Measurements from ENCODE around the gene MYBBP1A.

The MYBBP1A gene

DNA sequence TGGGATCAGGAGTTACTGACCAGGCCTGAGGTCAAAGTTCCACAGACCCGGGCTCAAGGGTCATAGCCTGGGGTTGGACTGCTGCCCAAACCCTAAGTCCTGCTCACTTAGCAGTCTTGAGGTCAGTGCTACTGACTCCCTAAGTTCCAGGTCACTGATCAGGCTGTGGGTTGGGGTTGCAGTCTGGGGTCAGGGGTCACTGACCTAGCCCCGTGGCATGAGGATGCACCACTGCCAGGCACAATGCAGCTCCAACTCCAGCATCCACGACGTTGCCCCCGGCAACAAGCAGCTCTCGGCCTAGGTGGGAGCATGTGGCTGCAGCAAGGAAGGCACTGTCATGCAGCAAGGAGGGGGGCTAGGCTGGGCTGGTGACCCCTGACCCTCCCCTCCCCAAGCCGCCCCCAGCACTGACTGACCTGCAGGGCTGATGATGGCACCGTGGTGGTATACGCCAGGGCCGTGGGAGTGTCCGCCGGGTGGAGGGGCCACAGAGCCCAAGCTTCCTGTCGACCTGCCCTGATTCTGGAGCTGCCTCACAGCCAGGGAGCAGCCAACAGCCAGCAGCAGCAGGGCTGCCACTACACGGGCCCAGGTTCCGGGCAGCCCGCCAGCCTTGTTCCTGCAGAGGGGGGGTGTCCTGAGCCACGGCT is 4.1 kb upstream of the MYBBP1A start:
- Histone ChIP-seq H3K27ac (ENCODE audit: low read depth, low read length) (no peak overlapping the region), H3K4me3 (ENCODE audit: low read length) (no peak overlapping the region), H4K20me1 (ENCODE audit: control insufficient read depth, insufficient read depth, low read depth, low read length) (no peaks in the 10 kb centered on the region), H3F3A (ENCODE audit: control insufficient read depth, insufficient read depth) (no peaks in the 10 kb centered on the region), H3K9me2 (replicated peaks; ENCODE audit: control insufficient read depth, low read length) (no peaks in the 10 kb centered on the region), H3K4me2 (ENCODE audit: low read length) (no peak overlapping the region), H3K4me1 (ENCODE audit: control insufficient read depth, low read length) (peaks cover 16% of the 10 kb centered on the region), H3K27me3 (ENCODE audit: control insufficient read depth, low read length) (peaks cover 12% of the 10 kb centered on the region), H3K79me2 (ENCODE audit: control insufficient read depth, low read length) (peaks cover 16% of the 10 kb centered on the region), H3K36me3 (ENCODE audit: control insufficient read depth, low read length) (peaks cover 8% of the 10 kb centered on the region), H3K9me3 (ENCODE audit: control insufficient read depth, insufficient read depth, low read length) (no peaks in the 10 kb centered on the region)
- no peak for TF ChIP-seq EZH2phosphoT487 (IDR thresholded peaks at IDR 0.05; ENCODE audit: borderline replicate concordance, low read length)
- TF ChIP-seq, protein P1, sequence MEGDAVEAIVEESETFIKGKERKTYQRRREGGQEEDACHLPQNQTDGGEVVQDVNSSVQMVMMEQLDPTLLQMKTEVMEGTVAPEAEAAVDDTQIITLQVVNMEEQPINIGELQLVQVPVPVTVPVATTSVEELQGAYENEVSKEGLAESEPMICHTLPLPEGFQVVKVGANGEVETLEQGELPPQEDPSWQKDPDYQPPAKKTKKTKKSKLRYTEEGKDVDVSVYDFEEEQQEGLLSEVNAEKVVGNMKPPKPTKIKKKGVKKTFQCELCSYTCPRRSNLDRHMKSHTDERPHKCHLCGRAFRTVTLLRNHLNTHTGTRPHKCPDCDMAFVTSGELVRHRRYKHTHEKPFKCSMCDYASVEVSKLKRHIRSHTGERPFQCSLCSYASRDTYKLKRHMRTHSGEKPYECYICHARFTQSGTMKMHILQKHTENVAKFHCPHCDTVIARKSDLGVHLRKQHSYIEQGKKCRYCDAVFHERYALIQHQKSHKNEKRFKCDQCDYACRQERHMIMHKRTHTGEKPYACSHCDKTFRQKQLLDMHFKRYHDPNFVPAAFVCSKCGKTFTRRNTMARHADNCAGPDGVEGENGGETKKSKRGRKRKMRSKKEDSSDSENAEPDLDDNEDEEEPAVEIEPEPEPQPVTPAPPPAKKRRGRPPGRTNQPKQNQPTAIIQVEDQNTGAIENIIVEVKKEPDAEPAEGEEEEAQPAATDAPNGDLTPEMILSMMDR (IDR thresholded peaks at IDR 0.05; ENCODE audit: low read depth, low read length, poor library complexity, severe bottlenecking), result no peak

DNA sequence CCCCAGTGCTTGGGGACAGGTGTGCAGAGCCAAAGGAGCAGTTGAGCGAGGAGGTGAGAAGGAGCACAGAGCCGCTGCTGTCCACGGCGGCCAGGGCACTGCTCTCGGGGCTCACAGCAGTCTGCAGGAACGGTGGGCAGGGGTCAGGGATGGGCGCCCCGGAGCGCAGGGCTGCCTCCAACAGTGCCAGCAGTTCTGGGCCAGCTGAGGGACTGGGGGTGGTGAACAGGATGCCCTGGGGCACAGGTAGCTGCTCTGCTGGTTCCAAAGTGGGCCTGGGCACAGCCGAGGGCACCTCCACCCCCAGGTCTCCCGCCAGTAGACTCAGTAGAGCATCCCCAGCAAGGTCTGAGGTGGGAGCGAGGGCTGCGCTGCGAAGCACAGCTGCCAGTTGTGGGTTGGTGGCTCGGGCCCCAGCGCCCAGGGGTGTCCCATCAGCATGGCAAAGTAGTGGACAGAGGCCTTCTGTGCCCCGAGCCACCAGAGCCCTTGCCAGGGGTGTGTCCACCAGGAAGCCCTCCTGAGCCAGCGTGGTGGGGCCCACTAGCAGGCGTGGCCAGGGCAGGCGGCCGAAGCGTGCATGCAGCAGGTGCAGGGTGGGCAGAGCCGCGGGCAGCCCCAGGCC is 3.3 kb upstream of the MYBBP1A start:
- Histone ChIP-seq H3K9me2 (replicated peaks; ENCODE audit: control insufficient read depth, low read length) (no peaks in the 10 kb centered on the region), H3K4me1 (ENCODE audit: control insufficient read depth, low read length) (peaks cover 23% of the 10 kb centered on the region), H3K4me2 (ENCODE audit: low read length) (no peak overlapping the region), H3K79me2 (ENCODE audit: control insufficient read depth, low read length) (peaks cover 24% of the 10 kb centered on the region), H3K36me3 (ENCODE audit: control insufficient read depth, low read length) (peaks cover 16% of the 10 kb centered on the region), H3K27ac (ENCODE audit: low read depth, low read length) (no peak overlapping the region), H3F3A (ENCODE audit: control insufficient read depth, insufficient read depth) (no peaks in the 10 kb centered on the region), H3K9me3 (ENCODE audit: control insufficient read depth, insufficient read depth, low read length) (no peaks in the 10 kb centered on the region), H3K27me3 (ENCODE audit: control insufficient read depth, low read length) (peaks cover 10% of the 10 kb centered on the region), H3K4me3 (ENCODE audit: low read length) (no peak overlapping the region), H4K20me1 (ENCODE audit: control insufficient read depth, insufficient read depth, low read depth, low read length) (no peaks in the 10 kb centered on the region)
- TF ChIP-seq EZH2phosphoT487 (IDR thresholded peaks at IDR 0.05; ENCODE audit: borderline replicate concordance, low read length), result no peak
- TF ChIP-seq, protein P1 (IDR thresholded peaks at IDR 0.05; ENCODE audit: low read depth, low read length, poor library complexity, severe bottlenecking), result no peak

DNA sequence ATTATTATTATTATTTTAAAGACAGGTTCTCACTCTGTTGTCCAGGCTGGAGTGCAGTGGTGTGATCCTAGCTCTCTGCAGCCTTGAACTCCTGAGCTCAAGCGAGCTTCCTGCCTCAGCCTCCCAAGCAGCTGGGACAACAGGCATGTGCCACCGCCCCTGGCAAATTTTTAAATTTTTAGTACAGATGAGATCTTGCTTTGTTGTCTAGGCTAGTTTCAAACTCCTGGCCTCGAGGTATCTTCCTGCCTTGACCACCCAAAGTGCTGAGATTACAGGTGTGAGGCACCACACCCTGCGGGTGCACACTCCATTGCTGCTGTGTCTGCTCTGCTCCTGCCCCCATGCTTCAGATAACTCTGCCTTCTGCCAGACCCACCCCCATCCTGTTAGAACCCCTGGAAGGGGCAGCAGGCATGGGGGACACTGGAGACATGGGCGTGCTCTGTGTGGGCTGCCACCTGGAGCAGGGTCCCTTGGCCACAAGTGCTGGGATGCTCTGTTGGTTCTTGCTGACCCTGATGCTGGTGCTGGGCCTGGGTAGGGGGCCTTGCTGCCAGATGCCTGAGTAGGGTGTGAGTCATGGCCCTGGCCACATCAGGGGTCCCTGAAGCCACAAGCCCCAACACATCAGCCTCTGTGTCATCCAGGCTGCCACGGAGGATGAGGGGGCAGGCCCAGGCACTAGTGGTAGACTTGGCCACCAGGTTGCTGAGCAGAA is 2.6 kb upstream of the MYBBP1A start:
- H3K36me3 ChIP-seq (ENCODE audit: control insufficient read depth, low read length), result peaks cover 23% of the 10 kb centered on the region
- no peak for TF ChIP-seq EZH2phosphoT487 (IDR thresholded peaks at IDR 0.05; ENCODE audit: borderline replicate concordance, low read length)
- TF ChIP-seq, protein P1 (IDR thresholded peaks at IDR 0.05; ENCODE audit: low read depth, low read length, poor library complexity, severe bottlenecking), result no peak

More for the DNA sequence above, 2.6 kb upstream of the MYBBP1A start:
- H3K27me3 ChIP-seq (ENCODE audit: control insufficient read depth, low read length), result peaks cover 5% of the 10 kb centered on the region; the same call in 1 of the 2 replicates
- H3K79me2 ChIP-seq (ENCODE audit: control insufficient read depth, low read length), result peaks cover 31% of the 10 kb centered on the region
- H3K4me3 ChIP-seq (ENCODE audit: low read length), result no peak overlapping the region
- H4K20me1 ChIP-seq (ENCODE audit: control insufficient read depth, insufficient read depth, low read depth, low read length), result no peaks in the 10 kb centered on the region
- no peaks in the 10 kb centered on the region for H3K9me2 ChIP-seq (replicated peaks; ENCODE audit: control insufficient read depth, low read length)
- H3F3A ChIP-seq (ENCODE audit: control insufficient read depth, insufficient read depth), result no peaks in the 10 kb centered on the region
- H3K27ac ChIP-seq (ENCODE audit: low read depth, low read length), result no peak overlapping the region
- H3K4me2 ChIP-seq (ENCODE audit: low read length), result no peak overlapping the region
- H3K9me3 ChIP-seq (ENCODE audit: control insufficient read depth, insufficient read depth, low read length), result no peaks in the 10 kb centered on the region
- peaks cover 26% of the 10 kb centered on the region for H3K4me1 ChIP-seq (ENCODE audit: control insufficient read depth, low read length)

Data from DOHH2 (cell line).